ENCODE results near the gene PARD3B. TPM values are rescaled to one million over a fixed set of nuclear protein-coding genes. Genes with fewer than 3 reads are reported as not detected.

PARD3B gene
- total and polyA plus RNA-seq, 3 donors from 2014 or later: 14.6 to 36.8 (median 29.6) TPM

GRCh38 chr2:204683384-204683783 is 138.1 kb downstream of the PARD3B start:
- WGBS, 2 donors: 95 to 97% methylated on average over 1 of the region's 1 CpG
- intact Hi-C loops (cut with DNase I; ENCODE audit: low total_unique reads): no loop called here
- H3K27ac ChIP-seq: no peak overlapping the region
- H3K9me3 ChIP-seq: no peaks in the 10 kb centered on the region
- no peaks in the 10 kb centered on the region for H3K27me3 ChIP-seq
- H3K4me1 ChIP-seq: no peaks in the 10 kb centered on the region
- H3K4me3 ChIP-seq: no peak overlapping the region
- no peak for DNase-seq
- TF ChIP-seq POLR2A (IDR thresholded peaks at IDR 0.05) (no peak), CTCF (IDR thresholded peaks at IDR 0.05) (no peak)
- H3K36me3 ChIP-seq (ENCODE audit: low read depth, missing control alignments): no peaks in the 10 kb centered on the region

GRCh38 chr2:204686406-204686805 is 141.1 kb downstream of the PARD3B start:
- intact Hi-C loops (cut with DNase I; ENCODE audit: low total_unique reads): no loop called here
- 73 to 78% methylated on average over 3 of the region's 3 CpGs for WGBS, 2 donors
- TF ChIP-seq POLR2A (IDR thresholded peaks at IDR 0.05) (no peak), CTCF (IDR thresholded peaks at IDR 0.05) (no peak)

GRCh38 chr2:204687776-204688175 is 142.5 kb downstream of the PARD3B start:
- intact Hi-C loops (cut with DNase I; ENCODE audit: low total_unique reads): no loop called here
- no peaks in the 10 kb centered on the region for H3K4me1 ChIP-seq
- TF ChIP-seq CTCF (IDR thresholded peaks at IDR 0.05) (no peak), POLR2A (IDR thresholded peaks at IDR 0.05) (no peak)

More at GRCh38 chr2:204686406-204686805, 141.1 kb downstream of the PARD3B start:
- no peak overlapping the region for H3K27ac ChIP-seq
- DNase-seq: no peak
- H3K4me3 ChIP-seq: no peak overlapping the region
- no peaks in the 10 kb centered on the region for H3K27me3 ChIP-seq
- H3K9me3 ChIP-seq: no peaks in the 10 kb centered on the region
- no peaks in the 10 kb centered on the region for H3K4me1 ChIP-seq
- H3K36me3 ChIP-seq (ENCODE audit: low read depth, missing control alignments): no peaks in the 10 kb centered on the region

GRCh38 chr2:204691911-204692510 is 146.7 kb downstream of the PARD3B start:
- H3K36me3 ChIP-seq (ENCODE audit: low read depth, missing control alignments): no peaks in the 10 kb centered on the region
- H3K27ac ChIP-seq: no peak overlapping the region
- H3K27me3 ChIP-seq: no peaks in the 10 kb centered on the region
- 67 to 68% methylated on average over 2 of the region's 2 CpGs for WGBS, 2 donors
- intact Hi-C loops (cut with DNase I; ENCODE audit: low total_unique reads): no loop called here
- H3K4me3 ChIP-seq: no peak overlapping the region
- peak; percentile 68 for DNase-seq
- no peaks in the 10 kb centered on the region for H3K4me1 ChIP-seq
- TF ChIP-seq POLR2A (IDR thresholded peaks at IDR 0.05) (no peak), CTCF (IDR thresholded peaks at IDR 0.05) (peak; percentile 43 to 56 (median 50))
- no peaks in the 10 kb centered on the region for H3K9me3 ChIP-seq

More at GRCh38 chr2:204687776-204688175, 142.5 kb downstream of the PARD3B start:
- Histone ChIP-seq H3K9me3 (no peaks in the 10 kb centered on the region), H3K27ac (no peak overlapping the region), H3K27me3 (no peaks in the 10 kb centered on the region), H3K36me3 (ENCODE audit: low read depth, missing control alignments) (no peaks in the 10 kb centered on the region), H3K4me3 (no peak overlapping the region)
- WGBS, 2 donors: 60 to 82% methylated on average over 2 of the region's 2 CpGs
- no peak for DNase-seq

- intact Hi-C loops (cut with DNase I; ENCODE audit: low total_unique reads): no loop called here
- no peak for DNase-seq
- Histone ChIP-seq H3K9me3 (no peaks in the 10 kb centered on the region), H3K4me1 (no peaks in the 10 kb centered on the region), H3K27me3 (no peaks in the 10 kb centered on the region), H3K36me3 (ENCODE audit: low read depth, missing control alignments) (no peaks in the 10 kb centered on the region), H3K4me3 (no peak overlapping the region), H3K27ac (no peak overlapping the region)
- no peak for TF ChIP-seq POLR2A (IDR thresholded peaks at IDR 0.05)
- TF ChIP-seq CTCF (IDR thresholded peaks at IDR 0.05): no peak
- 78 to 90% methylated on average over 2 of the region's 2 CpGs for WGBS, 2 donors
These were observed 147.5 kb downstream of the PARD3B start for GRCh38 chr2:204692790-204693189.
